SHP77 treated with DMSO at 0.1 percent for 48 hours (cell line): ENCODE data around the gene PPP1R3D.

Experiments
- DNase-seq: peaks from one replicate; lab custom pipeline; 2025; lab: John Stamatoyannopoulos, UW

Gene PPP1R3D

GRCh38 chr20:59948212-59948611 lies 8.1 kb upstream of the PPP1R3D start:
- no peak for DNase-seq

GRCh38 chr20:59947376-59947775 lies 7.3 kb upstream of the PPP1R3D start:
- DNase-seq = no peak

GRCh38 chr20:59945731-59946130 lies 5.6 kb upstream of the PPP1R3D start:
- no peak for DNase-seq

- no peak for DNase-seq
These were observed 5.1 kb upstream of the PPP1R3D start for GRCh38 chr20:59945175-59945574.

GRCh38 chr20:59944726-59945125 lies 4.6 kb upstream of the PPP1R3D start:
- no peak for DNase-seq

- no peak for DNase-seq
These were observed 2.1 kb upstream of the PPP1R3D start for GRCh38 chr20:59942245-59942644.

GRCh38 chr20:59940956-59941294 lies 820 bp upstream of the PPP1R3D start:
- DNase-seq = no peak

GRCh38 chr20:59939879-59940128 lies 301 bp downstream of the PPP1R3D start:
- no peak for DNase-seq

- DNase-seq = no peak
These were observed 840 bp downstream of the PPP1R3D start for GRCh38 chr20:59939052-59939878.

GRCh38 chr20:59938696-59939051 lies 1.4 kb downstream of the PPP1R3D start:
- DNase-seq = no peak

GRCh38 chr20:59938221-59938620 lies 1.9 kb downstream of the PPP1R3D start:
- no peak for DNase-seq

- no peak for DNase-seq
These were observed 3.0 kb downstream of the PPP1R3D start for GRCh38 chr20:59937150-59937549.

GRCh38 chr20:59936409-59936808 lies 3.7 kb downstream of the PPP1R3D start:
- DNase-seq = no peak

GRCh38 chr20:59935457-59936185 lies 4.5 kb downstream of the PPP1R3D start:
- DNase-seq = no peak

- peak; percentile 48 for DNase-seq
These were observed 6.1 kb downstream of the PPP1R3D start for GRCh38 chr20:59933849-59934585.

GRCh38 chr20:59933296-59933848 lies 6.7 kb downstream of the PPP1R3D start, which contains the start of gene SYCP2:
SYCP2 (minus strand) TSS chr20:59933637; CDS start chr20:59922413, 11,224 bp downstream.
- DNase-seq = no peak

- no peak for DNase-seq
These were observed 7.3 kb downstream of the PPP1R3D start for GRCh38 chr20:59932616-59933295.

- no peak for DNase-seq
These were observed 8.4 kb downstream of the PPP1R3D start for GRCh38 chr20:59931511-59932312.

GRCh38 chr20:59925899-59926298 lies 14.2 kb downstream of the PPP1R3D start:
- DNase-seq = no peak

- DNase-seq = no peak
These were observed 14.7 kb downstream of the PPP1R3D start for GRCh38 chr20:59925359-59925758.

- DNase-seq = no peak
These were observed 16.6 kb downstream of the PPP1R3D start for GRCh38 chr20:59923514-59923913.
